ENCODE data around the gene ZNF444. TPM values are rescaled to one million over a fixed set of nuclear protein-coding genes. Genes with fewer than 3 reads are reported as not detected.
"Not testable (repeated sequence)": the region's sequence is repeated elsewhere in the genome, so short reads cannot be mapped to it uniquely, and the experiment has no call there.

ZNF444 gene
- total RNA-seq, 2 donors from 2014 or later: 24.8 to 29.5 TPM

- DNase-seq (no peak), ATAC-seq (no peak)
- intact Hi-C loops (cut with DNase I, micrococcal nuclease): no loop called here
Measured at GRCh38 chr19:56138069-56138468, 3.0 kb upstream of the ZNF444 start.

GRCh38 chr19:56139847-56140582 is 1.1 kb upstream of the ZNF444 start:
- DNase-seq: peak; percentile 48 to 57
- no peak for ATAC-seq
- intact Hi-C loops (cut with DNase I, micrococcal nuclease): no loop called here

GRCh38 chr19:56141417-56141993 is 418 bp downstream of the ZNF444 start:
- DNase-seq: peak in 1 of 2 donors; percentile 56
- ATAC-seq: no peak
- intact Hi-C loops (cut with DNase I, micrococcal nuclease): no loop called here

- intact Hi-C loops (cut with DNase I, micrococcal nuclease): no loop called here
- peak; percentile 43 for ATAC-seq
- peak; percentile 68 to 76 for DNase-seq
Measured at GRCh38 chr19:56142087-56142787, 1.1 kb downstream of the ZNF444 start.

DNA sequence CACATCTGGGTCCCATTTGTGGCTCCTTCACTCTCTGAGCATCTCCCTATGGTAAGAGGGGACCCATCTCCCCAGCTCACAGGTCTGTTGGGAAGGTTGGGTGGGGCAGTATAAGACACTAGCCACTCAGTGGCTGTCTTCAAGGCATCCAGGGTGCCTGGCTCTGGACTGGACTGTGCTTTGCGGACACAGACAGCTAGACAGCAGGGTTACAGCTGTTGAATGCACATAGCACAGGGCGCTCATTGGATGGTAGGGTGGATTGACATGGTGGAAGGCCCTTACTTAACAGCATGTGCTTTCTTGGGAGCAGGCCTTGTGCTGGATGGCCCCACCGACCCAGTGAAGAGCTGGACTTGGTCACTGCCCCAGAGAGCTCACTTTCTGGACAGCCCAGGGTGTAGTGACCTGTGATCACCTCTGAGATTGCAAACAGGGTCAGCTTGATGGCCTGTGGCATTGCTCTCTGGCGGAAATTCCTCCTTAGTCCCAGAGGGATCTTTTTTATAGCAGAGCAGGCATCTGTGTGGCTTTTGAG is 1.9 kb downstream of the ZNF444 start:
- ATAC-seq (no peak), DNase-seq (no peak)
- intact Hi-C loops (cut with DNase I, micrococcal nuclease): no loop called here

DNA sequence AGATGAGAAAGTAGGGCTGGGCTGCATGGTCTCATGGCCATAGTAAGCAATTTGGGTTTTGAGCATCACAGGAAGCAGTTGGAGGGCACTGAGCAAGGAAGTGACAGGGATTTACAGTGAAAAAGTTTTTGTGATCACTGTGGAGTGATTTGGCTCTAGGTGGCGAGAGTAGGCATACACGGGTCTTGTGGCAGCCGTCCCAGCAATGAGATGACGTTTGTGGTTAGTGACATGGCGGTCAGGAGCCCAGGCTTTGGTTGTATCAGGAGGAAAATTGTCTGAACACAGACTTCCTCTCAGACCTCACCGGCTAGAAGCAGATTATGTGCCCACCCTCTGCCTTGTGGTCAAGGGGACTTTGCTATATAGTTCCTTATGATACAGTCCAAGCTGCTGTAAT is 3.3 kb downstream of the ZNF444 start:
- ATAC-seq: no peak
- intact Hi-C loops (cut with DNase I, micrococcal nuclease): no loop called here
- no peak for DNase-seq

GRCh38 chr19:56144831-56145230 is 3.7 kb downstream of the ZNF444 start:
- ATAC-seq (no peak), DNase-seq (no peak)
- intact Hi-C loops (cut with DNase I, micrococcal nuclease): no loop called here

DNA sequence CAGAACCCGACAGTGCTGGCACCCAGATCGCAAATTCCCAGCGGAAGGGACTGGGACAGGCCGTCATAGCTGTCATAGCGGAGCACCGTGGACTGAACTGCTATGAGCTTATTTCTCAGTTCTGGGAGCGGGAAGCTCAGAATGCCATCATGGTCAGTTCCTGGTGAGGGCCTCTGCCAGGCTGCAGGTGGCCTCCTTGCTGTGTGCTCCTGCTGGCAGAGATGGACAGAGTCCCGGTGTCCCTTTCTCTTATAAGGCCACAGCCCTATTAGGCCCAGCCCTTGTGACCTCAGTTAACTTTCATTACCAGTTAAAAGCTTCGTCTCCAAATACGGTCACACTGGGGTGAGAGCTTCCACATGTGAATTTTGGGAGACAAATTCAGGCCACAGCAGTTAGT is 4.6 kb downstream of the ZNF444 start:
- ATAC-seq (no peak), DNase-seq (no peak)
- intact Hi-C loops (cut with DNase I, micrococcal nuclease): no loop called here

DNA sequence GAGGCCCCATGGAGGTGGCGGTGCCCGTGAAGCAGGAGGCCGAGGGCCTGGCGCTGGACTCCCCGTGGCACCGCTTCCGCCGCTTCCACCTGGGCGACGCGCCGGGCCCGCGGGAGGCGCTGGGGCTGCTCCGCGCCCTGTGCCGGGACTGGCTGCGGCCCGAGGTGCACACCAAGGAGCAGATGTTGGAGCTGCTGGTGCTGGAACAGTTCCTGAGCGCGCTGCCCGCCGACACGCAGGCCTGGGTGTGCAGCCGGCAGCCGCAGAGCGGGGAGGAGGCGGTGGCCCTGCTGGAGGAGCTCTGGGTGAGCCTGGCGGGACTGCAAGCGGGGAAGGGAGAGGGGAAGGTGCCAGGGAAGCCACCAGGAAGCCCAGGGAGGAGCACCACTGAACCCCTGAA is 5.8 kb downstream of the ZNF444 start:
- intact Hi-C loops (cut with DNase I, micrococcal nuclease): no loop called here
- no peak for ATAC-seq
- no peak for DNase-seq

GRCh38 chr19:56147307-56147706 is 6.2 kb downstream of the ZNF444 start:
- no peak for ATAC-seq

DNA sequence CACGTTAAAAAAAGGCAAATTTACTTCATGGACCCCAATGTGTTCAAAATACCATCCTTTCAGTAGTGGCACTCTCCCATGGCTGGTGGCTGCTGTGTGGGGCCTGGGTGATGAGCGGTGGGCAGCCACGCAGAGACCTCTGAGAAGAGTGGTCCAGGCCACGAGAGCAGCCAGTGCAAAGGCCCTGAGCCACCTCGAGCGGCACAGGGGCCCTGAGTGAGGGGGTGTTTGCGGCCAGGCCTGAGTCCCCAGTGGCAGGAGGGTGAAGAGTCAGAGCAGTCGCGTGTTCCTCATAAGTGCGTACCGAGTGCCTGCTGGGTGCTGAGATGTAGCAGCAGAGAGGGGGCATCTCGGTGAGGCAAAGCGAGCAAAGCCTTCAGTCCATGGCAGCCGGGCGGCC is 7.0 kb downstream of the ZNF444 start:
- intact Hi-C loops (cut with DNase I, micrococcal nuclease): no loop called here
- ATAC-seq: no peak
- DNase-seq: no peak

More at GRCh38 chr19:56147307-56147706, 6.2 kb downstream of the ZNF444 start:
- intact Hi-C loops (cut with DNase I, micrococcal nuclease): no loop called here
- DNase-seq: no peak

DNA sequence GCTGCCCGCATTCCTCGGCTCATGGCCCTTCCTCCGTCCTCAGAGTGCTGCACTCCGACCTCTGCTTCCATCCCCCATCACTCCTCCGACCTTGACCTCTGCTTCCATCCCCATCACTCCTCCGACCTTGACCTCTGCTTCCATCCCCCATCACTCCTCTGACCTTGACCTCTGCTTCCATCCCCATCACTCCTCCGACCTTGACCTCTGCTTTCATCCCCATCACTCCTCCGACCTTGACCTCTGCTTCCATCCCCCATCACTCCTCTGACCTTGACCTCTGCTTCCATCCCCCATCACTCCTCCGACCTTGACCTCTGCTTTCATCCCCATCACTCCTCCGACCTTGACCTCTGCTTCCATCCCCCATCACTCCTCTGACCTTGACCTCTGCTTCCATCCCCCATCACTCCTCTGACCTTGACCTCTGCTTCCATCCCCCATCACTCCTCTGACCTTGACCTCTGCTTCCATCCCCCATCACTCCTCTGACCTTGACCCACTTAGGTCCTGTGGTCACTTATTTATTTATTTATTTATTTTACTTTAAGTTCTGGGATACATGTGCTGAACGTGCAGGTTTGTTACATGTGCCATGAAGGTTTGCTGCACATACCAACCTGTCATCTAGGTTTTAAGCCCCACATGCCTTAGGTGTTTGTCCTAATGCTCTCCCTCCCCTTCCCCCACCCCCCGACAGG is 8.0 kb downstream of the ZNF444 start:
- DNase-seq; intact Hi-C loops (cut with DNase I, micrococcal nuclease); ATAC-seq: not testable (repeated sequence)

DNA sequence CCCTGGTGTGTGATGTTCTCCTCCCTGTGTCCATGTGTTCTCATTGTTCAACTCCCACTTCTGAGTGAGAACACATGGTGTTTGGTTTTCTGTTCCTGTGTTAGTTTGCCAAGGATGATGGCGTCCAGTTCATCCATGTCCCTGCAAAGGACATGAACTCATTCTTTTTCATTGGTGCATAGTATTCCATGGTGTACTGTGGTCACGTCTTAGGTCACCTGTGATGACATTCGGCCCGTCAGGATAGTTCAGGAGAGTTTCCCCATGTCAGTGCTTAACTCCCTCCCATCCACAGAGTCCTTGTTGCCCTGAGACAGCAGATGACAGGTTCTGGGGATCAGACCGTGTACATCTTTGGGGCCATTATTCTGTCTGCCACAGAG is 8.6 kb downstream of the ZNF444 start:
- ATAC-seq (no peak), DNase-seq (no peak)
- intact Hi-C loops (cut with DNase I, micrococcal nuclease): no loop called here

GRCh38 chr19:56150358-56150757 is 9.3 kb downstream of the ZNF444 start:
- intact Hi-C loops (cut with DNase I, micrococcal nuclease): no loop called here
- ATAC-seq (no peak), DNase-seq (no peak)

GRCh38 chr19:56152644-56153043 is 11.6 kb downstream of the ZNF444 start:
- no peak for ATAC-seq
- intact Hi-C loops (cut with DNase I, micrococcal nuclease): no loop called here
- DNase-seq: no peak

DNA sequence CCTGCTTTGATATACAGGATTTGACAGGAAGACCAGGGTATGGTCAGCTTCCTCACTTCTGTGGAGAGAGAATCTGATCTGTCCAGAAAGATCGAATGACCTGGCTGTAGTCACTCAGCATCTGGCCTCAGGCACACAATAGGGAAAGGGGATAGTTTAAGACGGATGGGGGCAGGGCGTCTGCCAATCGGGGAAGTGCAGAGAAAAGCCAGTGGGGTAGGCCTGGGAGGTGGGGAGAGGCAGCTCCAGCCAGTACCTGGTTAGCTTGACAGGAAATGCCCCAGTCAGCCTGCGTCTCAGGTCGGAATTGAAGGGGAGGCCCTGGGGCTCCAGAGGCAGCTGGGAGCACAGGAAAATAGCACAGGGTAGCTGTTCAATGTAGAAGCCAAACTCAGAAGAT is 12.4 kb downstream of the ZNF444 start:
- no peak for ATAC-seq
- intact Hi-C loops (cut with DNase I, micrococcal nuclease): no loop called here

DNA sequence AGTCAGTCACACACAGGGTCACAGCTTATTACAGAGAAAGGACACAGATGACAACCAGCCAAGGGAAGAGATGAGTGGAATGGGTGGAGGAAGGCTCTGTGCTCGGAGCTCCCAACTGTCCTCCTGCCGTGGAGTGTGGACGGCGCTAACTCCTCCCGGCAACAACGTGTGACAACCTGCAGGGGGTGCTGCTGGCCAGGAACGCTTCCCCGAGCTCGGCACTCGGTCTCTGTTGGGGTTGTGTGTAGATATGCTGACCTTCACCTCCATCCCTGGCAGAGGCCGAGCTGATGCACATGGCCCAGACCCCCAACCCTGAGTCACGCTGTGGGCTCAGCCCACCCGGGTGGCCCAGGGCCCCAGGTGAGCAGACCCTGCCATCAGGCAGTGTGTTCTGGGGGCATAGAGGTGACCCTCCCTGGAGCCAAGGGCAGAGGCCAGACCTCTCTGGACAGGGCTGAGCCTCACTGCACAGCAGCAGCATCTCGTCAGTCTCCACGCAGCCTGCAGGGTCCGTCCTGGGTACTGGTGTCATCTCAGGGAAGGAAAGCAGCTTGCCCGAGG is 14.1 kb downstream of the ZNF444 start:
- intact Hi-C loops (cut with DNase I, micrococcal nuclease): no loop called here
- DNase-seq (no peak), ATAC-seq (peak; percentile 49)

More for the DNA sequence above, 12.4 kb downstream of the ZNF444 start:
- no peak for DNase-seq

- DNase-seq (peak; percentile 54 to 63), ATAC-seq (peak; percentile 87)
- intact Hi-C loops (cut with DNase I, micrococcal nuclease): no loop called here
Measured at GRCh38 chr19:56156768-56157167, 15.7 kb downstream of the ZNF444 start.

- DNase-seq: no peak
- ATAC-seq: no peak
- intact Hi-C loops (cut with DNase I, micrococcal nuclease): no loop called here
Measured at GRCh38 chr19:56158170-56158757, 17.2 kb downstream of the ZNF444 start.
